Measurements from ENCODE around the gene DOP1A.

Gene DOP1A

DNA sequence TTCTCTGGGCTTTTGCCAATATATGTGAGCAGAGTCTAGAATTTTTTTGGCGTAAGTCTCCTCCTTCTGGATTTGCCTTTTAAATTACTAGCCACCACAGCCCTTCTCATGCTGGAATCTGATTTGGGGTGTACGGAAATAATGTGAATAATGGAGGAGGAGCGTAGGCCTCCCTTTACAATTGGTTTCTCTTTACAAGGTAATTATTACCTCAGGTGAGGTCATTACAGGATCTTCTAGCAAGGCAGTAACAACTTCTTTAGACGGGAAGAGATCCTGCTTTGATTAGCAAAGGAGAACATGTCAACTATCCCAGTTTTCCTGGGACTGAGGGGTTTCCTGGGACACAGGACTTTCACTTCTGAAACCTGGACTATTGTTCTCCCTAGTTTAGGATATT is 134.6 kb downstream of the DOP1A start:
- DNase-seq, result no peak

DNA sequence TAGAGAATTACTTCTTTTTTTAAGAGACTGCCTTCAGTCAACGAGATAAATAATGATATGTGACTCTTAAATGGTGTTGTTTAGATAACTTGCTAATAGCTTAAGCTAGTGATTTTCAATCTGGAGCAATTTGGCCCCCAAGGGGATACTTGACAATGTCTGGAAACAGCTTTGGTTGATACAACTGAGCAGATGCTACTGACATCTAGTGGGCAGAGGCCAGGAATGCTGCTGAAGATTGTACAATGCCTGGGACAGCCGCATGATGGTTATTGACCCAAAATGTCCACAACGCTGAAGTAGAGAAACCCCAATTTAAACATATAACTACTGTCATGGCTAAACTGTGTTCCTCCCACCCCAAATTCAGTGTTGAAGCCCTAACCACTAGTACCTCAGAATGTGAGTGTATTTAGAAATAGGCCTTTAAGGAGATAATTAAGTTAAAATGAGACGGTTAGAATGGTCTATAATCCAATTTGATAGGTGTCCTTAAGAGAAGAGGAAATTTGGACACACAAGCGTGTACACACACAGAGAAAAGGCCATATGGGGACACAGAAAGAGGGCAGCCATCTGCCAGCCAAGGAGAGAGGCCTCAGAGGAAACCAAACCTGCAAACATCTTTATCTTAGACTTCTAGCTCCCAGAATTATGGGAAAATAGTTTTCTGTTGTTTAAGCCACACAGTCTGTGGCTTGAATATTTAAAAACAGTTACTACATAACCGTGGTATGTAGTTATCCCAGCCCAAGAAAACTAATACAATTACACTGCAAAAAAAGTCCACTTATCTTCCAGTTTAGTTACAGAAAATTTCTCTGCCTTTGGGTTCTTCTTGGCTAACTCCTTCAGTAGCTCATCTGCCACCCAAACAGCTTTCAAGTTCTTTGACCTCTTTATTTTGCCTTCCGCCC is 147.9 kb downstream of the DOP1A start:
- peak; percentile 16 for DNase-seq

DNA sequence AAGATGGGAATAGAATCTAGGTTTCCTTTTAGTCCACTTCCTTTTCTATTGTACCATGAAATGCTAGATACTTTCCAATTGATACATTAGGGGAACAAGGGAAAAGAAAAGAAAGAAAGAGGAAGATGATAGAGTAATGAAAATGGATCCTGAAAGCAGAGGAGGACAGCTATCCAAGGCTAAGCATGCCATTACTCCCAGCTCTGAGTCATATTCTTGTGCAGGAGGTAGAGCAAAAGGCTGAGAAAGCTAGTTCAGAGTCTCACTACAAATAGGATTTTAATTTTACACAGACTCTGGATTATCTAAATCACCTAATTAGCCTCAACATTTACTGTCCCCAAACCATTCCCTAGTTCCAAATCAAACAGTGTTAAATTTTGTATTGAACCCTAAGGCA is 149.3 kb downstream of the DOP1A start:
- no peak for DNase-seq
